ENCODE results near the gene INSIG1. TPM values are rescaled to one million over a fixed set of nuclear protein-coding genes. Genes with fewer than 3 reads are reported as not detected.

INSIG1 gene
- polyA plus RNA-seq, 1 experiment = 29.4 TPM

- no peak for DNase-seq (ENCODE audit: low read depth, low spot score)
- H3K27me3 ChIP-seq (ENCODE audit: control insufficient read depth, insufficient read depth, low read length) = no peaks in the 10 kb centered on the region
- peaks cover 7% of the 10 kb centered on the region; the same call in 1 of the 2 replicates for H3K9me3 ChIP-seq (ENCODE audit: control insufficient read depth, insufficient read depth, low read length)
- H3K4me3 ChIP-seq (ENCODE audit: low read depth, low read length) = no peak overlapping the region
- TF ChIP-seq, protein P1, sequence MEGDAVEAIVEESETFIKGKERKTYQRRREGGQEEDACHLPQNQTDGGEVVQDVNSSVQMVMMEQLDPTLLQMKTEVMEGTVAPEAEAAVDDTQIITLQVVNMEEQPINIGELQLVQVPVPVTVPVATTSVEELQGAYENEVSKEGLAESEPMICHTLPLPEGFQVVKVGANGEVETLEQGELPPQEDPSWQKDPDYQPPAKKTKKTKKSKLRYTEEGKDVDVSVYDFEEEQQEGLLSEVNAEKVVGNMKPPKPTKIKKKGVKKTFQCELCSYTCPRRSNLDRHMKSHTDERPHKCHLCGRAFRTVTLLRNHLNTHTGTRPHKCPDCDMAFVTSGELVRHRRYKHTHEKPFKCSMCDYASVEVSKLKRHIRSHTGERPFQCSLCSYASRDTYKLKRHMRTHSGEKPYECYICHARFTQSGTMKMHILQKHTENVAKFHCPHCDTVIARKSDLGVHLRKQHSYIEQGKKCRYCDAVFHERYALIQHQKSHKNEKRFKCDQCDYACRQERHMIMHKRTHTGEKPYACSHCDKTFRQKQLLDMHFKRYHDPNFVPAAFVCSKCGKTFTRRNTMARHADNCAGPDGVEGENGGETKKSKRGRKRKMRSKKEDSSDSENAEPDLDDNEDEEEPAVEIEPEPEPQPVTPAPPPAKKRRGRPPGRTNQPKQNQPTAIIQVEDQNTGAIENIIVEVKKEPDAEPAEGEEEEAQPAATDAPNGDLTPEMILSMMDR (IDR thresholded peaks at IDR 0.05; ENCODE audit: low read depth, low read length) = no peak
- H3K27ac ChIP-seq (ENCODE audit: low read depth, low read length) = no peak overlapping the region
- ChIA-PET POLR2A (no interaction called here), CTCF (interaction anchor here (1.0 to 1.1 kb wide), 2 partner anchors 64 to 326 kb away, joined by 3 to 4 read pairs; no protein-coding TSS in a partner anchor)
Observed at GRCh38 chr7:155252892-155253501, 44.7 kb upstream of the INSIG1 start.

DNA sequence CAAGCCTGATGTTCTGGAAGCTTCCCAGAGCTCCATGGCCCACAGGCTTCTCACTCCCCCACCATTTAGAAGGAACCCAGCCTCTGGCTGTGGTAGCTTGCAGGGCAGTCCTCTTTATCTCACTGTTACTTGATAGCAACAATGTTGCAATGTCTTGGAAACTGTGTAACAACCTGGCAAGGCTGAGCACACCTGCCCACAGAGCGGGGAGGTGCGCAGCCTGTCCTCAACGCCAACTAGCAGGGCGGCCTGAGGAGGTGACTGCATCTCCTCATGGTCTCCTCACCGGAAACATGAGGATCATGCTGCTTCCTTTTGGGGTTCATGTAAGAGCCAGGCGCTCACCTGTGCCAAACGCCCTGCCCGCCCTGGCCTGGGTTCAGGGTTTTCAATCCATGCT is 43.7 kb upstream of the INSIG1 start:
- no peak overlapping the region for H3K4me3 ChIP-seq (ENCODE audit: low read depth, low read length)
- CTCF ChIA-PET = interaction anchor here (1.1 kb wide), 1 partner anchor 64 kb away, joined by 3 read pairs; no protein-coding TSS in a partner anchor
- no peak overlapping the region for H3K27ac ChIP-seq (ENCODE audit: low read depth, low read length)
- H3K27me3 ChIP-seq (ENCODE audit: control insufficient read depth, insufficient read depth, low read length) = no peaks in the 10 kb centered on the region
- POLR2A ChIA-PET = no interaction called here
- peaks cover 7% of the 10 kb centered on the region; the same call in 1 of the 2 replicates for H3K9me3 ChIP-seq (ENCODE audit: control insufficient read depth, insufficient read depth, low read length)
- no peak for DNase-seq (ENCODE audit: low read depth, low spot score)
- TF ChIP-seq, protein P1 (IDR thresholded peaks at IDR 0.05; ENCODE audit: low read depth, low read length) = no peak

GRCh38 chr7:155255071-155255470 is 42.6 kb upstream of the INSIG1 start:
- Histone ChIP-seq H3K27ac (ENCODE audit: low read depth, low read length) (no peak overlapping the region), H3K27me3 (ENCODE audit: control insufficient read depth, insufficient read depth, low read length) (no peaks in the 10 kb centered on the region), H3K9me3 (ENCODE audit: control insufficient read depth, insufficient read depth, low read length) (peaks cover 7% of the 10 kb centered on the region; the same call in 1 of the 2 replicates), H3K4me3 (ENCODE audit: low read depth, low read length) (no peak overlapping the region)
- ChIA-PET CTCF (interaction anchor here (1.1 kb wide), 1 partner anchor 65 kb away, joined by 3 read pairs; no protein-coding TSS in a partner anchor), POLR2A (no interaction called here)
- TF ChIP-seq, protein P1 (IDR thresholded peaks at IDR 0.05; ENCODE audit: low read depth, low read length) = no peak
- no peak for DNase-seq (ENCODE audit: low read depth, low spot score)

- Histone ChIP-seq H3K9me3 (ENCODE audit: control insufficient read depth, insufficient read depth, low read length) (peaks cover 7% of the 10 kb centered on the region; the same call in 1 of the 2 replicates), H3K27ac (ENCODE audit: low read depth, low read length) (no peak overlapping the region), H3K4me3 (ENCODE audit: low read depth, low read length) (no peak overlapping the region), H3K27me3 (ENCODE audit: control insufficient read depth, insufficient read depth, low read length) (no peaks in the 10 kb centered on the region)
- TF ChIP-seq, protein P1 (IDR thresholded peaks at IDR 0.05; ENCODE audit: low read depth, low read length) = no peak
- no peak for DNase-seq (ENCODE audit: low read depth, low spot score)
- ChIA-PET POLR2A (no interaction called here), CTCF (no interaction called here)
Observed at GRCh38 chr7:155255621-155256020, 42.1 kb upstream of the INSIG1 start.

DNA sequence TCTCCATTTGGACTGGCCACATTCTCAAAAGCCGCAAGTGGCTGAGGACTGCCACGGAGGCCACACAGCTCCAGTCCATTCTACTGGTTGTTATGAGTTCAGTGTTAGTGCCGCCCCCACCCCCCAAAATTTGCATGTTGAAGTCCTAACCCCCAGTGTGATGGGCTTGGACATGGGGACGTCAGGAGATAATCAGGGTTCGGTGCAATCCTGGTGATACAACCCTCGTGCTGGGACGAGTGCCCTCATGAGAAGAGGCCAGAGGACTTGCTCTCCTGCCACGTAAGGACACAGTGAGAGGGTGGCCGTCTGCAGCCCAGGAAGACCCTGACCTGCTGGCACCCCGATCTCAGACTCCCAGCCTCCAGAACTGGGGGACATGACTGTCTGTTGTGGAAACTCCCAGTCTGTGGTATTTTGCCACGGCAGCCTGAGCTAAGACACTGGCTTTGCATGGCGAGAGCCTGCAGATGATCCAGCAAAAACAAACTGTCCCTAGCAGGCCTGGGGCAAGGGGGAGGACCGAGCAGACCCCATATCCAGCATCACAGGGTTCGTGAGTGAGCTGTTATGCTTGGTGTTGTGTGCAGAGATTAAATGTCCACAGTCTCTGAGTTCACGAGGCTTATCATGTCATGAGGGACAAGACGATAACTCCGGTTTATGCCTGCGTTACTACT is 41.5 kb upstream of the INSIG1 start:
- ChIA-PET POLR2A (no interaction called here), CTCF (no interaction called here)
- no peak overlapping the region for H3K4me3 ChIP-seq (ENCODE audit: low read depth, low read length)
- TF ChIP-seq, protein P1 (IDR thresholded peaks at IDR 0.05; ENCODE audit: low read depth, low read length) = no peak
- DNase-seq (ENCODE audit: low read depth, low spot score) = no peak
- H3K9me3 ChIP-seq (ENCODE audit: control insufficient read depth, insufficient read depth, low read length) = peaks cover 7% of the 10 kb centered on the region; the same call in 1 of the 2 replicates
- no peak overlapping the region for H3K27ac ChIP-seq (ENCODE audit: low read depth, low read length)
- no peaks in the 10 kb centered on the region for H3K27me3 ChIP-seq (ENCODE audit: control insufficient read depth, insufficient read depth, low read length)
